GM21619 (cell line): Measurements from ENCODE around the gene RNF5.
"Not testable (repeated sequence)": the region's sequence is repeated elsewhere in the genome, so short reads cannot be mapped to it uniquely, and the experiment has no call there.

Experiments used
- ATAC-seq: cut with Tn5 transposase; IDR thresholded peaks from one replicate; pipeline ENCODE4 v1.9.1; 2021; ENCODE audit not compliant: unreplicated experiment

The RNF5 gene

DNA sequence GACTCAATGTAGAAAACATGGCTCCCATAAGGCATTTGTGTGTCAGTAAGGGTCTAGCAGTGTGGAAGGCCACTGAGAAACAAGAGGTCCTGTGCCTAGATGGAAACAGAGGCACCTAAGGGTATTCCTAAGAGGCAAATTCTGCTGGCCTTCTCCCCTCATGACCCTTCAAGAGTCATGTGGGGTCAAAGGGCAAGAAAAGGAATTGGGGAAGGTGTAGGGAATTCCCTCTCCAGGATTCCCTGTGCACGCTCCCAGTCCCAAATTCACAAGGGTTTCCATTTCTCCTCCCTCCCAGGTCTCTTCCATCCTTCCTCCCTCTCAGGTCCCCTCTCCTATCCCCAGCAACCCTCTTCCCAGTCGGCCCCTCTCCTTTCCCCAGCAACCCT is 2.9 kb upstream of the RNF5 start:
- no peak for ATAC-seq

GRCh38 chr6:32175711-32176475 is 2.3 kb upstream of the RNF5 start, which contains the start of gene AGPAT1:
Gene AGPAT1, minus strand, starts transcription at chr6:32176084. Its CDS starts 4,588 bp downstream, at chr6:32171496.
- ATAC-seq = peak; percentile 40

GRCh38 chr6:32176476-32177182 is 1.6 kb upstream of the RNF5 start:
- ATAC-seq = no peak

DNA sequence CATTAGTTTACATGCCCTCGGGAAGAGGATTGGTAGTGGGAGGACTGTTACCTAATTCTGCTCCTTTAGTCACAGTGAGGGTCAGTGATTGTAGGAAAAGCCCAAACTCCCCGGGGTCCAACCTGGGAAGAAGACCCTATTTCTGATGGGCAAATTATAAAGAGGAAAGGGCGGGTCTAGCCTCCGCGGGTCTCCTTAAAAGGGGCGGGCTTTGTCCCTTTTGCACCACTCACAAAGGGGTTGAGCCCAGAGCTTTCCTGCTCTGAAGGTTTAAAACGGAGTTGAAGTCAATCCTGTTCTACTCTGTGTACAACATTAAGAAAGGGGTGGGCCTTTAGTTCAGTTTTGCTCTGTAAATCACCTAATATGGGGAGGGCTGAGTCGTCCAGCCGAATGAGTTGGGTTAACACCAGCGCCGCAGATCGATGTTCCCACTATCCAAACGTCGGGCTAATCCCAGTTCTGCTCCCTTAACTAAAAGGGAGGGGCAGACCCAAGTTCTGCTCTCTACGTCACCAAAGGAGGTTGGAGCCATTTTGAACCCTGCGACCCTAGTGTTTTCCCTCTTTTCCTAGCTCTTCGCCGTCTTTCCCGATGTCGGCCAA is 920 bp upstream of the RNF5 start:
- ATAC-seq = no peak

DNA sequence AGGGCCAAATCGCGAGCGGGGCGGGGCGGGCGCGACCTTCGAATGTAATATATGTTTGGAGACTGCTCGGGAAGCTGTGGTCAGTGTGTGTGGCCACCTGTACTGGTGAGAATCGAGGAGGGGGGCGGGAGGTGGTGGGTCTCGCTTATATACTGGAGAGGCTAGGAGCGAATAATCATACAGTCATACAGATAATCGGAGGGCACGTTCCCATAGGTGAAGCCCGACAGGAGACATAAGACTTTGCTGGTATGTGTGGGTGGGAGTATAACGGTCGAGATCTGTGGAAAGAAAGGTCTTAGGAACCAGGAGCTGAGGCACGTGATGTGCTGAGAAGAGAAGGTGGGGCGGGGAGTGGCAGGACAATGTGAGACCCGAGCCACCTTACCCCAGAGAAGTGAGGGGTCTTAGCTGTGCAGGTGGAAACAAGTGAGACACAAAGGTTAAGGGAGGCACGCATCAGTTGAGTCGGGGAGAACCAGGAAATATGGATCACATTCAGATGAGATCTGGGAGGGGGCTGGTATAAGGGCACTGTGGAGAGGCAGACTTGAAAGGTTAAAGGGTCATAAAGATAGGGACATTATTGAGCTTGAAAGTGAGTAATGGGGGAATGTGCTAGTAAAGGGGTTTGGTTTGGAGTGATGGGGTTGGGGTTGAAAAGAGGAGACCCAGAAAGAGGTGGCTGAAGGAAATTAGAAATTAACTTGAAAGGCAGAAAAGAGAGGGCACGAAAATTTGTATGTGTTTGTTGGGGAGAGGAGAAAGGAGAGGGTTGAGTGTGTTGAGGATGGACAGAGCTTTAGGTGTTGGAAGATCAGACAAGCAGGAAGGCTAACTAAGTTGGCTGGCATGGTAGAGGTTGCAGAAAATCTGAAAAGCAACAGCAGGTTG is 589 bp downstream of the RNF5 start:
- no peak for ATAC-seq

DNA sequence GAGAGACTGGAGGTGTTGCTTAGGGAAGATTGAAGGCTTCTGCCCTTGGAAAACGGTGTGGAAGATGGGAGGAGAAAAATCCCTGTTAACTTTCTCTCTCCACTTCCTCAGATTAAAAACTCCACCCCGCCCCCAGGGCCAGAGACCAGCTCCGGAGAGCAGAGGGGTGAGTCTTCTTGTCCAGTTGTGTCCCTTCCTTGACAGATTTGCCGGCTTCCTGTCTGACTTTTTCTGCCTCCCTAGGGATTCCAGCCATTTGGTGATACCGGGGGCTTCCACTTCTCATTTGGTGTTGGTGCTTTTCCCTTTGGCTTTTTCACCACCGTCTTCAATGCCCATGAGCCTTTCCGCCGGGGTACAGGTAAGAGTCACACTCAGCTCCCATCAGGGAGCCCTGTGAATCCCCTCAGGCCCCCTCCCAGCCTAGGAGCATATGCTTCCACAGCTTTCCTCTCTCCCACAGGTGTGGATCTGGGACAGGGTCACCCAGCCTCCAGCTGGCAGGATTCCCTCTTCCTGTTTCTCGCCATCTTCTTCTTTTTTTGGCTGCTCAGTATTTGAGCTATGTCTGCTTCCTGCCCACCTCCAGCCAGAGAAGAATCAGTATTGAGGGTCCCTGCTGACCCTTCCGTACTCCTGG is 1.7 kb downstream of the RNF5 start:
- no peak for ATAC-seq

GRCh38 chr6:32181148-32181702 is 3.0 kb downstream of the RNF5 start:
- no peak for ATAC-seq

DNA sequence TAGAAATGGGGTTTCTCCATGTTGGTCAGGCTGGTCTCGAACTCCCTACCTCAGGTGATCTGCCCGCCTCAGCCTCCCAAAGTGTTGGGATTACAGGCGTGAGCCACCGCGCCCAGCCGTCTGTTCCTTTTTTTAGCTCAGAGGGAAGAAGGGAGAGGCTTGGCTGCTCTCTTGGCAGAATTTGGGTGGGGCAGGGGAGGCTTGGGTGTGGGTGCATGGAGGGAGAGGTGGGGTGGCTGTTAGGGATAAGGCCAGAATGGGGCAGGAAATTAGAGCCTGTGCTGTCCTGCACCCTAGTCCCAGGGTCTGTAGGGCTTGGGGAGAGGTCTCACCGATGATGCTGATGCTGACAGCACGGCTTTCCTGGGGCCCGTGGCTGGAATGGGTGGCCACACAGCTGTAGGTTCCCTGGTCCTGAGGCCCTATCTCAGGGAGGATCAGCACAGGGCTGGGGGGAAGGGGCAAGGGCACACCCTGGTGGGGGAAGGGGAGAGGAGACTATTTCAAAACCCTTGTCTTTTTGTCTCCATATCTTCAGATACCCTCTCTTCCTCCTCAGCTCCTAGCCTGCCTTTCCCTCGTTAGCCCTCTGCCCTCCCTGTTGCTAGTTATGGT is 3.8 kb downstream of the RNF5 start:
- no peak for ATAC-seq

DNA sequence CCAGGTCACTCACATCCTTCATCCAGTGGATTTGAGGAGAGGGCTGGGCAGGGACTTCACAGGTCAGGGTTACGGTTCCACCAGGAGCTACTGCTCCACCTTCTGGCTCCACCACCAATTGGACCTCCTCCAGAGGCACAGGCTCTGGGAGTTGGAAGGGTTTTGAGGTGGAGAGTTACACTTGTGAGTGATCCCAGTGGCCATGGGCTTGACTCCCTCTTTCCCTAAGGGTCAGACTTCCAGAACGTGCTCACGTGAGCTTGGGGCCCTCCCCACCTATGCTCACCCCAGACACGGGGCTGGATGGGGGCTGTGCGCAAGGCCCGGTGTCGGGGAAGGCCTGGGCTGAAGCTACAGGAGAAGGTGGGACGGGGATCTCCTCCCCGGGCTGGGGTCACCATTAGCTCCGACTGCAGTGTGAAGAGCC is 4.4 kb downstream of the RNF5 start:
- ATAC-seq = no peak

- no peak for ATAC-seq
These were observed 4.8 kb downstream of the RNF5 start for GRCh38 chr6:32183030-32183429.

DNA sequence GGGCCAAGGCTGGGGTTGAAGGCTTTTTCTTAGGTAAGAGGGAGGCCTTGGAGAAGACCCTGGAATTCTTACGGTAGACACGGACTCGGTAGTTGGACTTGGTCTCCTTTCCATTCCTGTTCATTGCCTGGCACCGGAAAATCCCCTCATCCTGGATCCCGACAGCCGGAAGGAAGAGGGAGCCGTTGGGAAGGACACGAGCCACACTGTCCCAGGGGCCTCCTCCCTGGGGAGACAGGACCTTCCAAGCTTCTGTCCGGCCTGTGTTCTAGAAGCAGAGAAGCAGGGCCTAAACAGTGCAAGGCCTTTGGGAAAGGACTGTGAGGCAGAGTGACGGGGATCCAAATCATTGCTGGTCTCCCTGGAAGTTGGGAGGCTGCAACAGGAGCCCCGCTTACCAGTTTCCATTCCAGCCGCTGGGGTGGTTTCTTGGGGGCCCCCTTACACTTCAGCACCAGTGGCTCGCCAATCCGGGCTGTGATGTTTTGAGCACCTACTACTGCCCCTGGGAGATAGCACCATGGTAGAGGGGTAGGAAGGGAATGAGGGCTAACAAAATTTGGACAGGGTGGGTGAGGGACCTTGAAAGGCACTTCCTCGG is 5.4 kb downstream of the RNF5 start:
- ATAC-seq = no peak

DNA sequence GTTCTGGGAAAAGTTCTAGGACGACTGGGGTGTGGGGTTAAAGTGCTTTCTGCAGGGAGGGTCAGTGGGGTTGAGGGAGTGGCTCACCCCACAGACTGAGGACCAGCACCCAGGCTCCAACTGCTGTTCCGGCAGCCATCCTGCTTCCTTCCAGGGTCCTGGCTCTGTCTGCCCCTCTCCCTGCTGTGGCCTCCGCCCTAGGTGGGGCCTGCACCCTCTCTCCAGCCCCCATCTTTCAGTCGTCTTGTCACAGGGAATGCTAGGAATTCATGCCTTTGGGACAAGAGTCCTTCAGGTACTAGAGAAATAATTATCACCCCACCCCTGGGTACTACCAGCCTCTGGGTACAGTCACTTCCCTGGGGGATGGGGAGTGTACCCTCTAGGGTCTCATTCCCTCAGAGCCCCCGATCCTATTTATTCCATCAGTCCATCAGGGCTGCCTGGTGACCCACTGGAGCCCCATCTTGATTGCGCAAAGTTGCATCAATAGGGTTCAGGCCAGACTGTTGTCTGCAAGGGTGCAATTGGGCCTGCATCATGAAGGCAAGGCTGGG is 6.0 kb downstream of the RNF5 start, which contains the start of gene AGER:
TSS of gene AGER (minus strand) at position 170 of the 557 bp plus-strand sequence. CDS start at position 139, 31 bp downstream.
- ATAC-seq = no peak

- not testable (repeated sequence) for ATAC-seq
These were observed 7.5 kb downstream of the RNF5 start for GRCh38 chr6:32185681-32186131.

DNA sequence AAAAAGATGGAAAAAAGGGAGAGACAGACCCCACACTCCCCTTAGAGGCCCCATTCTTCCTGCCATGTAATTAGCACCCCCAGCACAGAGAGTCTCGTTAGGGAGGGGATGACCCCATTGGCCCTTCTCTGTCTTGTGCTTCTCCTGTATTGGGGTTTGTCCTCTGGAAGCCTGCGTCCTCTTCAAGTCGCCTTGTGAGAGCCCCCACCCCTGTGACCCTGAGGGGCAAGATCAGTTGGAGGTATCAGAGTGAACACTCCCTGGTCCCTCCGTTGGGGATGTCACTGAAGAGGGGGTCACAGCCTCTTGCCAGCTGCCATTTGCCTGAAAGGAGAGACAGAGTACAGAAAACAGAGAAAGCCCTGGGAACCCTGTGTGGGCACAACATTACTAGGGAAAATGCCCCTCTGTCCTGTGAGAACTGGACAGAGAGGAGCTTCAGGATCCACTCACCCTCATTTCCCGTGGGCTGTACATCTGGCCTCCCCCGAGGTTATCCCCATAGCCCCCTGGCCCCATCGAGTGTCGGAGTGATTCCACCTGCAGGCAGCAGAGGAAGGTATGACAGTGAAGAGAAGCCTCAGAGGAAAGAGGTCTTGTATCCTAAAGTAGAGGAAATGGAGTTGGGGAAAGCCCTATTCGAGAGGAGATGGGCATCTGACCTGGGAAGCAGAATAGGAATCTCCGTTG is 8.1 kb downstream of the RNF5 start:
- not testable (repeated sequence) for ATAC-seq

DNA sequence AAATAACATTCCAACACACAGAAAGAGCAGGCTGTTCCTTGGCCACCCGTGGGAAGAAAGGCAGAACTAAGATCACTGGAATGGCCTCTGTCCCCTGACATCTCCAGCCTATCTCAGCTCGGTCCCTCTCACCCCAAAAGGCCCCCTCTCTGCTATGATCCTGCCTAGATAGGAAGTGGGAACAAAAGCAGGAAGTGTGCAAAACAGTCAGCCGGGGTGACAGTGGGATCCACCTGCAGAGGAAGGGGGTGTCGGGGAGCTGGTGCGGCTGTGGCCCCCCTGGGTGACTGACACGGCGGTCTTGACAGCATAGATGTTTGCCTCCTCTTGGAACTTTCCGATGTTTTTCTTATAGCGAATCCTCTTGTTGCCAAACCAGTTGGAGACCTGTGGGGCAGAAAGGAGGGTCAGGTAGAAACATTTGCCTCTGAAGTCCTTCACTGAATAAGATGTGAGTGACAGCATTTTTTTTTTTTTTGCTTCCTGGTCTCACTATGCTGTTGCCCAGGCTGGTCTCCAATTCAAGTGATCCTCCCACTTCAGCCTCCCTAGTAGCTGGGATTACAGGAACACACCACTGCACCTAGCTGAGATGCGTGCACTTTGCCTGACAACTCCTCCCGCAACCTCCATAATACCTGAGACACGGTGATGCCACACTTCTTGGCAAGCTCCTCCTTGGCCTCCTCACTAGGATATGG is 9.0 kb downstream of the RNF5 start:
- no peak for ATAC-seq

DNA sequence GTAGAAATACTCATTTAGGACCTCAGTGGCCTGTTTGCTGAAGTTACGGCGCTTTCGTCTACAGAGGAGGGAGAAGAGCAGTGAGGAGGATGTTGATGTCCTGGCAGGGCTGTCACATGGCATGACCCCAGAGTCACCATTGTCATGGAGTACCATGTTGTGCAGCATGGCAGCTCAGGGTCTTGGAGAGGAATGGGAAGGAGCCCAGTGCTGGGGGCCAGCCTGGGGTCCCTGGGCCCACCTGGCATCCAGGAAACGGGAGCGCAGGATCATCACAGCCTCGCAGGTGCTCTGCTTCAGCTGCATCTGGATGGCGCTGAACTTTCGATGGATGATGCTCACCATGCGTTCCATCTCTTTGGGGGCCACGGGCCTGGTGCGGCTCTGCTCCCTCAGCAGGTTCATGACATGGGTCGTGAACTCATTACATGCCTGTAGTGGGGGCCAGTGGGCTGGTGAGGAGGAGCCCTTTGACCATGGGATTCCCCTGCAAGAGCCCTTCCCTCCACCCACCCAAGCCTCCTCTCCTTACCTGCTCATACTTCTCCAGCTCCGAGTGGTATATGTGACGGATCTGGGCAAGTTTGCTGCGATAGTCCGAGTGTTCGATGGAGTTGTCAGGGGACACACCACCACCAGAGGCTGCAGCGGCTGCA is 9.6 kb downstream of the RNF5 start:
- ATAC-seq = not testable (repeated sequence)
